ENCODE measurements around the gene SBF1.

- TF ChIP-seq CTCF (conservative IDR thresholded peaks at IDR 0.05; ENCODE audit: low read length): no peak
- no peak for TF ChIP-seq EZH2phosphoT487 (IDR thresholded peaks at IDR 0.05; ENCODE audit: borderline replicate concordance)
These were observed 33.3 kb downstream of the SBF1 start for GRCh38 chr22:50441428-50441993.

All from Loucy (cell line).